Measurements from ENCODE around the gene SLC25A47. TPM values are rescaled to one million over a fixed set of nuclear protein-coding genes. Genes with fewer than 3 reads are reported as not detected.

SLC25A47 gene
- total and polyA plus RNA-seq, 8 donors, result 0.07 to 0.28 (median 0.12) TPM; not detected in 4

- Histone ChIP-seq H3K27ac (no peak overlapping the region), H3K27me3 (no peaks in the 10 kb centered on the region), H3K4me3 (no peak overlapping the region), H3K9me3 (no peaks in the 10 kb centered on the region), H3K36me3 (no peaks in the 10 kb centered on the region), H3K4me1 (peaks cover 0 to 16% (median 2%) of the 10 kb centered on the region in 3 donors)
- intact Hi-C loops (cut with DNase I), result no loop called here
- FAIRE-seq (no peak), DNase-seq (peak in 2 of 6 donors; percentile 3 to 21), ATAC-seq (no peak)
- TF ChIP-seq CTCF (IDR thresholded peaks at IDR 0.05), result no peak
- WGBS, 2 donors, result 16 to 18% methylated on average over 2 of the region's 2 CpGs
These were observed 20.5 kb upstream of the SLC25A47 start for GRCh38 chr14:100302616-100303015.

GRCh38 chr14:100303179-100303578 is 20.0 kb upstream of the SLC25A47 start:
- no peaks in the 10 kb centered on the region for H3K36me3 ChIP-seq
- TF ChIP-seq CTCF (IDR thresholded peaks at IDR 0.05), result peak in 3 of 4 donors; percentile 23 to 42 (median 26)
- no peaks in the 10 kb centered on the region for H3K9me3 ChIP-seq
- no peak overlapping the region for H3K4me3 ChIP-seq
- H3K27ac ChIP-seq, result no peak overlapping the region
- WGBS, 2 donors, result 62 to 67% methylated on average over 8 of the region's 8 CpGs
- no peaks in the 10 kb centered on the region for H3K27me3 ChIP-seq
- DNase-seq (peak in 2 of 6 donors; percentile 33 to 58), FAIRE-seq (no peak), ATAC-seq (no peak)
- H3K4me1 ChIP-seq, result peaks cover 0 to 13% (median 0%) of the 10 kb centered on the region in 3 donors
- intact Hi-C loops (cut with DNase I), result no loop called here

GRCh38 chr14:100303925-100304324 is 19.2 kb upstream of the SLC25A47 start:
- ATAC-seq (no peak), FAIRE-seq (no peak), DNase-seq (no peak)
- no peak overlapping the region for H3K4me3 ChIP-seq
- no peaks in the 10 kb centered on the region for H3K36me3 ChIP-seq
- WGBS, 2 donors, result 51 to 64% methylated on average over 4 of the region's 4 CpGs
- no peak for TF ChIP-seq CTCF (IDR thresholded peaks at IDR 0.05)
- intact Hi-C loops (cut with DNase I), result no loop called here
- H3K4me1 ChIP-seq, result peaks cover 0 to 13% (median 0%) of the 10 kb centered on the region in 3 donors
- H3K27me3 ChIP-seq, result no peaks in the 10 kb centered on the region
- H3K27ac ChIP-seq, result peak overlapping the region in 1 of 4 donors; percentile 3
- H3K9me3 ChIP-seq, result no peaks in the 10 kb centered on the region

GRCh38 chr14:100304825-100305323 is 18.3 kb upstream of the SLC25A47 start:
- ATAC-seq (peak; percentile 53 to 73 (median 62)), FAIRE-seq (no peak), DNase-seq (peak in 5 of 6 donors; percentile 78 to 85 (median 78))
- H3K9me3 ChIP-seq, result no peaks in the 10 kb centered on the region
- intact Hi-C loops (cut with DNase I), result no loop called here
- no peak for TF ChIP-seq CTCF (IDR thresholded peaks at IDR 0.05)
- peaks cover 0 to 13% (median 0%) of the 10 kb centered on the region in 3 donors for H3K4me1 ChIP-seq
- peak overlapping the region; percentile 49 to 88 (median 76) for H3K4me3 ChIP-seq
- no peaks in the 10 kb centered on the region for H3K36me3 ChIP-seq
- no peaks in the 10 kb centered on the region for H3K27me3 ChIP-seq
- peak overlapping the region; percentile 48 to 82 (median 64) for H3K27ac ChIP-seq
- 4 to 5% methylated on average over 21 to 23 of the region's 23 CpGs for WGBS, 2 donors
